ENCODE data around the gene MANBA.

Gene MANBA

DNA sequence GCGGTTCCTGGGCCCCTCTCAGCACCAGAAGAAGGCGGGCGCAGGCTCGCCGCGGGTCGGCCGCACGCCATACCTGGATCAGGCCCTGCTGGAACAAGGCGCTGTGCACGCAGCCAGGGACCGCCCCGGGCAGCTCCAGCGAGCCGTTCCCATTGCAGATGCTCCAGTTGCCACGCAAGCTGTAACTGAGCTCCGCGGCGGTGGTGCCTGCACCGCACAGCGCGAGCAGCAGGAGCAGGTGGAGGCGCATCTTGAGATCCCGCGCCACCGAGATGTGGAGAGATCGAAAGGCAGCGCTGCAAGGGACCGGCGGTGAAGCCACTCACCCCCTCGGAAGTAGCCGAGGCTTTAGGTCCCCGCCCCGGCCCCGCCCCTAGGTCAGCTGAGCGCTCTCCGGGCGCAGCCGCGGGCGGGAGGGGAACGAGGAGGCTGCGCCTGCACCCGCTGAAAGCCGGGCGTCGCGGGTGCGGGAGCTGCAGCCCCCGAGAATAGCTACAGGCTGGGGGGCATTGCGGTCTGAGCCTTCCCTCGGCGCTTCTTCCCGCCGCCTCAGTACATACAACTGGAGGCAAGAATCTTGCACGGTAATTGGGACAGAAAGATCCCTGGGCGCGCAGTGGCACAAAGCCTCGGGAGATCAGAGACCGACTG is at the start of gene MANBA:
TSS of gene MANBA (minus strand) at position 324 of the 651 bp plus-strand sequence. CDS start at position 250, 74 bp downstream.
- peak; percentile 63 for DNase-seq

DNA sequence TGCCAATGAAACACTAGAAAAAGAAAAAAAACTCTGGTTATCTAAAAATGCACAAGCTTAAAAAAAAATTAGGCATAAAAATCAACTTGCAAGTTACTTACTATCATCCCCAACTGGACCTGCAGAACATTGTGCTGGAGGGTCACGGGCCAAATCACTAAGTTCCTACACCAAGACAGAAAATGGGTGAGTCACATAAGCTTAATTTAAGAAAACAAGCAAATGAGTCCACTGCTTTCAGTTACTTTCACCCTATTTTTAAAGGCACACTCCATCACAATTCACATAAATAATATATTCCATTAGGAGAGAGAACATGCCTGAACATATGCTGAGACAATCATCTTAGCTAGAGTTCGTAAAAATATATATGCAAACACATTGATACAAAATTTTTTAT is 48.9 kb upstream of the MANBA start:
- no peak for DNase-seq

DNA sequence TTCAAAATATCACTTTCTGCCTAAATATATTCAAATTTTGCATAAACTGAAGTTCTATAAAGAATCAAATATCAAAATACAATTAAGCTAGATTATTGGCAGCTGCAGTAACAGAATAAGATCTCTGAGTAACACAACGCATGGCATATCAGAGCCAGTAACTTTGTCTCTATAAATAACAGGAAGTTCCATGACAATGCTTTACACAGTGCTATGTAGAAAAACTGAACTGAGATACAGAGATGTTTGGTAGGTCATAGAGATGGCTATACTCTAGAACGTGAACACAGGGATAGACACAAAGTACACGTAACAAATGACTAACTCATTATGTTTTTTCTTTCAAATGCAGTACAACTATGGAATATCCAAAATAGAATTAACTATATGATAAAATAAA is 48.4 kb upstream of the MANBA start:
- DNase-seq, result no peak

DNA sequence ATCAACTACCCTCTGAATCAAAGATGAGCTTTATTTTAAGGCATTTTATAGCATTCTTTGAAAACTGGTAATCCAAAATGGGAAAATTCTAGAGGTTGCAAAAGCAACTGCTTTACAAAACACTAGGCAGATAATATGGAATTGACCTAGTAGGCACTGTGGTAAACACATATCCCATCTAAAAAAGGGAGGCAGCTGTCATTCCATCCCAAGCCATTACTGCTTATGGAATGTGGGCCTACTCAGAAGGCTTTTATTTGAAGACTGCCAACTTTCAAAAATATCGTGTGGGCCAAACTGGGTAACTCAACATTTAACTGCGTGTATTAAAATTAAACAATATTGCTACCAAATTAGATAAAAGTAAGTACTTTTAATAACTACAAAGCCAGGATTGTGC is 47.2 kb upstream of the MANBA start:
- DNase-seq, result no peak

DNA sequence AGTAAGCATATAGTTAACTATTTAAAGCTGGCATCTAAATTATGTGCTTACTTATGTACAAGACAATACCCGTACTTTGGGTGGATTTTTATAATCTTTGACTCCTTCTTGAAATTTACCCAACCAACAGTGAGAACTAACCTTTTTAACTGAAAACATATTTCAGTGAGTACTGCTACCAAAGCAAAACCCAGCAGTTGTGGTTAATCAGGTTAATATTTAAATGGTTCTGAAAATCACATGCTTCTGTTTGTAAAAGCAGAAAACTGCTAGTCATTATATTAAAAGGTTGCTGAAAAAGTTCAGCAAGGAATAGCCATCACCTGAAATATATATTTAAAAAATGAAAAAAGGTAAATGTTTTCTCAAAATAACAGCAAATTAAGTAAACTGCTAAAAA is 46.6 kb upstream of the MANBA start:
- no peak for DNase-seq

DNA sequence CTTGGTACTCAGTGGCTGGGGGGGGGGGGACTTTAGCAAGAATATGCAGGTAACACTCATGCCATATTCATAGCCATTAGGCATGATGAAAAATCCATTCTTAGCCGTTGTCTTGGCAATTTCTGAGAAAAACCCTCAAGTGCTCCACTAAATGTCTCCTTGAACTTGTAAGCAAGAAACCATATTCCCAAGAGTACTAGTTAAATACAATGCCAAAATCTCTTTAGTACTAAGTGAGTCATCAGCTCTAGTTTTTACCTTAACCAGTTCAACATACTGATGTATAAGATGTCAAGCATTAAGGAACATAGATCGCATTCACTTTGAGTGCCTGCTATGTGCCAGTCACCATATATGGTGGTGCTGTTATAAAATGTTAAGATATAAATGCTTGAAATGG is 39.0 kb upstream of the MANBA start:
- DNase-seq, result no peak

DNA sequence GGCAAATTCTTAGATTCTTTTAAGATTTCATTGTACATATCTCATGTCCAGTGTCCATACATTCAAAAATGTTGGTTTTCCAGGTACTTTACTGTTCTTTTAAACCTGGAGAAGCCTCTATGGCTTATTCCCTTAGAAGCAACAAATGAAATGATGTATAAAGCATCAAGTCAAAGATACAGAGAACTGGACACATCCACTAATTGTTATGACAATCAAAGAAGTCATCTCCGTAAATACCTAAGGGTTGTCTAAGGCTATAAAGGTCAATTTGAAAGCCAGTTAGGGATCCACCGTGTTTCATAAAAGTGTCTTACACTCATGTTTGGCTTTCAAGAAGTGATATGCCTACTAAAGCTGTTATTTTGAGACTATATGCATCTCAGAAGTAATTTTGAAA is 34.2 kb upstream of the MANBA start:
- DNase-seq, result no peak

DNA sequence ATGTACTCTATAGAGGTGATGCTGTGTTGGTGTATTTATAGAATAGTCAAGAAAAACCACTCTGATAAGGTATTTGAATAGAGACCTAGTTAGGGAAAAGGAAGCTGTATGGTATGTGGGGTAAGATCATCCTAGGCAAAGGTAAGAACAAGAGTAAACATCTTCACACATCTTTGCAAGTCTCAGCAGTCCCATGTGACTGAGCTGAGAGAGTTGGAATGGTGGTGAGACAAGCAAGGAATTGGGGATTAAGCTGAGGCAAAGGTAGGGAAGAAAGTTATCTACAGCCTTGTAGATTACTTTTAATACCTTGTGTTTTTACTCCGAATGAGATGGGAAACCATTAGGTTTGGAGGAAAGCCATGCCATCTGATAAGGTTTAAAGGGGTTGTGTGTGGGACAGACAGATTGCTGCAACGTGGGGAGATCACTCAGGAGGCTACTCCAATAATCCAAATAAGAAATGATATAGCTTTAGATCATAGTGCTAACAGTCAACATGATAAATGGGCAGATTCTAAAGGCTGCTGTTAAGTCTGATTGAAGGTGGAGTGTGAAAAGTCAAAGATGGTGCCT is 31.7 kb upstream of the MANBA start:
- no peak for DNase-seq

DNA sequence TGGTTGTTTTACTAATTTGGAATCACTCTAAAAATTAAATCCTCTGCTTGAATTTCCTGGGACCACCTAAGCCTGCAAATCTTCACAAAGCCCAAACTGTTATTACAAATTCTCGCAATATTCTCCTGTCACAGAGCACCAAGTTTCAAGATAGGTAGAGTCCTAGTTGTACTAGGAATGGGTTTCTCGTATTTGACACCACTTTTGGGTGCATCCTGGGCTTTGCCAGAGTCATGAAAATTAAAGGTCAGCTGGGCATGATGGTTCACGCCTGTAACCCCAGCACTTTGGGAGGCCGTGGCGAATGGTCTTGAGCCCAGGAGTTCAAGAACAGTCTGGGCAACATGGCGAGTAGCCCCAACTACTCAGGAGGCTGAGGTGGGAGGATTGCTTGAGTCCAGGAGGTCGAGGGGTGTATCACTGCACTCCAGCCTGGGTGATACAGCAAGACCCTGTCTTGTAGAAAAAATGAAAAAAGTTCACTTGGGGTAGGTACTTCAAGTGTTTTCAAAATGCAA is 30.6 kb upstream of the MANBA start:
- no peak for DNase-seq

DNA sequence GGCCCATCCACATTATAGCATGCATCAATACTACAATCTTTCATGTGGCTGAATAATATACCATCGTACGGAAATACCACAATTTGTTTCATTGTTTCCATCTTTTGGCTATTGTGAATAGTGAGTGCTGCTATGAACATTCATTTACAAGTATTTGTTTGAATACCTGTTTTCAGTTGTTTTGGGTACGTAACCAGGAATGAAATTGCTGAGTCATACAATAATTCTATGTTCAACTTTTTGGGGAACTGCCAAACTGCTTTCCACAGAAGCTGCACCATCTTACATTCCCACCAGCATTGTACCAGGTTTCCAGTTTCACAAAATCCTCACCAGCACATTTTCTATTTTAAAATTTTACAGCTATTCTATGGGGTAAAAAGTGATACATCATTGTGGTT is 28.5 kb upstream of the MANBA start:
- no peak for DNase-seq

DNA sequence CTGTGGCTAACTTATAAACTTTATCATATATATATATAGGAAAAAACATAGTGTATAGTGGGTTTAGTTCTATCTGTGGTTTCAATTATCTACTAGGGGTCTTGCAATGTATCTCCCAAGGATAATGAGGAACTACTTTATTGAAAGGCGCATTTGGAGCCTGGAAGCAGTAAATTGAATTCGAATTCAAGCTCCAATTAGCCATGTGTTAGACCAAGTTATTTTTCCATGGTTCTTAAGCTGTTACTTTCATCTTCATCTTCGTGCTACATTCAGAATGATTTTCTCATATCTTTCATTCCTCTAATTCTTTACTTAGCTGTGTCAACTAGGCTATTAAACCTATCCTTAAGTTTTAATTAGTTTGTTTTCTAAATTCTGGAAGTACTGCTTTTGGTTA is 27.2 kb upstream of the MANBA start:
- DNase-seq, result no peak

DNA sequence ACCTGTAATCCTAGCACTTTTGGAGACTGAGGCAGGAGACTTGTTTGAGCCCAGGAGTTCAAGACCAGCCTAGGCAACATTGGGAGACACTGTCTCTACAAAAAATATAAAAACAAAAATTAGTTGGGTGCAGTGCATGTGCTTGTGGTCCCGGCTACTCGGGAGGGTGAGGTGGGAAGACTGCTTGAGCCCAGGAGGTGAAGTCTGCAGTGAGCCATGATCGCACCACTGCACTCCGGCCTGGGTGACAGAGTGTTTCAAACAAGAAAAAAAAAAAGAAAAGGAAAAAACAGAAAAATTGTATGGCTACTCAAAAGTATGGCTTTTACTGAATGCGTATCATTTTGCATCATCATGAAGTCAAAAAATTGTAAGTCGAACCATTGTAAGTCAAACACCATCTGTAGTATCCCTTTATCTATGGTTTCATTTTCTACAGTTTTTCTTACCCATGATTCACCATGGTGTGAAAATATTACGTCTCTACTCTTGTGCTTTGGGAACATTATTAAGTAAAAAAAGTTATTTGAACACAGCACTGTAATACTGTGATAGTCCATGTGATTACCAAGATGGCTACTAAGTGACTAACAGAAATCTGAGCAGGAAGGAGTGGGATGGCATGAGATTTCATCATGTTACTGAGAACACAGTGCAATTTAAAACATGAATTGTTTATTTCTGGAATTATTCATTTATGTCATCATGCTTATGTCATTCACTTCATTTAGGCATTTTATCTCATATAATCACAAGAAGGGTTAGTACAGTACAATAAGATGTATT is 26.5 kb upstream of the MANBA start:
- no peak for DNase-seq

DNA sequence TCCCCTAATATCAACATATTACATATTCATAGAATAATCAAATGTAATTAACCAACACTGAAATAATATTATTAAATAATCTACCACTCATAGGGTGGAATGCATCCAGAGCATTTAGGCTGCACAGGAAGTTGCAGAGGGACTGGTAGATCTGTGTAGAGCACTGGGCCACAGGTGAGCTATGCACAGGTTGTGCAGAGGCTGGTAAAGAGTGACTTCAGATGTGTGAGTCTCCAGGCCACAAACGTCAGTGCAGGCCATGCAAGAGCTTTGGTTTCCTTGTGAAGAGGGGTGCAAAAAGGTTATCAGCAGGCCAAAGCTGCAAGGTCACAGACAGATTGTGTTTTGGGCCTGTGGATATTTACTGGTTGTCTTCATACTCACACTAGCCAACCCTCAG is 25.5 kb upstream of the MANBA start:
- DNase-seq, result no peak

DNA sequence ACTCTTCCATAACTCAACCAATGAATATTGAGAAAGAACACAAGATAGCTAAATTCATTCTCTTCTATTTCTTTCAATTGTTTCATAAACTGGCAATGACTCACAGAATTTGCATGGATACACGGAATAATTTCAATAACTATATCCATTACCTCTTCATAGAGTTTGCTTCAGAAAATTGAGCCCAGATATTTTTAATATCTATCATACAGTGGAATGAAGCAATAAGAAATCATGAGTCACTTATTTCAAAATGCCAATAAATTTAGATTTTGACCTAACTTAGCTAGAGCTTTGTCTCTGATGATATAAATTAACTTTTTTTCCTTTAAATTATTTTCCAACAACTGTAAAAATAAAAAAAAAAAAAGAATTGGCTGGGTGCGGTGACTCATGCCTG is 22.2 kb upstream of the MANBA start:
- no peak for DNase-seq

DNA sequence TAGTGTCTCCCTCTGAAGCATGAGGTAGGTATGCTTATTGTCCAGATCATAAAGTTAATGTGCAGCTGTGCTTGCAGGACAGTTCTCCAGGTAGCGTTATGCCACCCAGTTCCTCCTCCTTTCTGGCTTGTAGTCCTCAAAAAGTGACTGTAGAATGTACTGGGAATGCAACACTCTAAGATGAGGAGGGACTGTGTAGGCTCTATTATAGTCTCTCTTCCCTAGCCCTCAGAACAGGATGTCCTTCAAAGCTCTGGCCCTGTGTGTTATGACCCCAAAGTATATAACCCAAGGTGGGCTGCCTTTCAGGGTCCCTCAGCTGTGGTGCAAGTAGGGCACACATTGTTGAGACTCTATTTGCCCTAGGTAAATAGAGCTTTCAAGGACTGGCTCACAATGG is 20.8 kb upstream of the MANBA start:
- DNase-seq, result no peak

DNA sequence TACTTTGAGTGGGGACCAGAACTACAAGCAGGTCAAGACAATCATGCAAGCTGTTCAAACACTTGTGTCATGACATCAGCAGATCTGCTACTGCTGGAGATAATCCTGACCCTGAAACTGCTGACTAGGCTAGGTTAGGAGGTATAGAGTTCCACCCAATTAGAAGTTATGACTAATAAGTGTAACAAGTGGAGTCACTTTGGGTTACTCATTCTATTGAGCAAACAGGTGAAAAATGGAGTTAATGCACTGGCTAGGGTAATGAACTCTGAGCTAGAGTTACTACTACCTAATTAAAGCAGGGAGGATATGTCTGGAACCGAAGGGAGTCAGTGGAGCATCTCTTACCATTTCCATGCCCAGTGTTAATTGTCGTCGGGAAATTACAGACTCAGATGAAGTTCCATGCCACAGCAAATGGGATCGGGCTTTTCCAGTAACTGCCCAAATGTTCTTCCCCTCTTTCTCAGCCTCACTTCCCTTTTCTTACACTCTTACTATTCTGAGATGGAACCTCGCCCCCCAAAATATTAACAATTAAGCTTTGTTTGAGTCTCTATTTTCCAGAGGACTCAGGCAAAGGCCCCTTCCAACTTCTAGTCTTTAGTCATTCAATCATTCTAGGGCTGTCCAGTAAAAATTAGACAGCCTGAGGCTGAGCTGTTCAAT is 19.8 kb upstream of the MANBA start:
- DNase-seq, result no peak

DNA sequence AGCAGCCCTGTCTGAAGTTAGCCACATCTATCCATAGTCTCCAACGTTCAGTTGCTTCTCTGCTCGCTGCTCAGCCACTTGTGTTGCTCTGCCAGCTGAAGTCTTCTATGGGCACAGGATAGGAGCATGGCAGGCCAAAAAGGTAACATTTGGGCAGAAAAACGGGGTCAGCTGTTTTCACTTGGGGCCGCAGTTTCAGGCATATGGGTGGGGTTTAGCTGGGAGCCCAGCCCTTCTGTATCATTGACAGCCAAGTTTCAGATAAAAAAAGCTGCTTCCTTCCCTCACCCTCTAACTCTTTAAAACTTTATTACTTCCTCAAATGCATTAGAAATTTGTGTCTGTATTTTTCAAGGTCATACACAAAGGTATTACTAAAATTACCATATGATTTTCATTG is 18.4 kb upstream of the MANBA start:
- DNase-seq, result no peak

DNA sequence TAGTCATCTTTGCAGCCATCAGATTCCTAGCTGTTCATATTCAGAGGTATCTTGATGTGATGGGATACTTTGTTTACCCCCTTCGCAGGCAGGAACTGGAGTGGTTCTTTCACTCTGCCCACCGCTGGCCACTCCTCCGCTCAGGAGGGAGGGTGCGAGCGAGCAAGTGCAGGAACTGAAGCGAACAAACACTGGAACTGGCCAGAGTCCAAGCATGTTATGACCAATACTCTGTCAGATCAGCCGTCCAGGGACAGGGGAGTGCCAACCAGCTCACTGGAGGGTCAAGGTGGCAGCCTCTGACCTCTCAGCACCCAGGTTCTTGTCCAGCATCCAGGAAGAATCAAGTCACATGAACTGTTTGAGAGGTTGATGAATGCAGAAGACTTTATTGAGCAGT is 18.0 kb upstream of the MANBA start:
- peak; percentile 15 for DNase-seq

DNA sequence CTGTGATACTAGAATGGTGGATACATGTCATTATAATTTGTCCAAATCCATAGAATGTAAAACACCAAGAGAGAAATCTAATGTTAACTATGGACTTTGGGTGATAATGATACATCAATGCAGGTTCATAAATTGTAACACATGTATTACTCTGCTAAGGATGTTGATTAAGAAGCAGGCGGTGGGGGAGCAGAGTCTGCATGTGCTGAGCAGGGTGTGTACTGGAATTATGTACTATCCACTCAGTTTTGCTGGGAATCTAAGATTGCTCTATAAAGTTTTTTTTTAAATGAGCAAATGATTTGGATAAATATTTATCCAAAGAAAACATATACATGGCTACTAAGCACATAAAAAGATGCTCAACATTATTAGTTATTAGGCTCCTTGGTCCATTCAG is 15.0 kb upstream of the MANBA start:
- DNase-seq, result no peak

DNA sequence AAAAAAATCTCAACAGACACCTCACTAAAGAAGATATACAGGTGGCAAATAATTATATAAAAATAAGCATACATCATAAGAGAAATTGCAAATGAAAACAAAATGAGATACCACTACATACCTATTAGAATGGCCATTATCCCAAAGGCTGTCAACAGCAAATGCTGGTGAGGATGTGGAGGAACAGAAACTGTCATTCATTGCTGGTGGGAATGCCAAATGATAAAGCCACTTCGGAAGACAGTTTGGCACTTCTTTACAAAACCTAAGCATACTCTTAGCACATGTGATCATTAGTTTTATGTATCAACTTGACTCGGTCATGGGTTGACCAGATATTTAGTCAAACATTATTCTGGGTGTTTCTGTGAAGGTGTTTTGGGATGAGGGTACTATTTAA is 13.5 kb upstream of the MANBA start:
- no peak for DNase-seq

DNA sequence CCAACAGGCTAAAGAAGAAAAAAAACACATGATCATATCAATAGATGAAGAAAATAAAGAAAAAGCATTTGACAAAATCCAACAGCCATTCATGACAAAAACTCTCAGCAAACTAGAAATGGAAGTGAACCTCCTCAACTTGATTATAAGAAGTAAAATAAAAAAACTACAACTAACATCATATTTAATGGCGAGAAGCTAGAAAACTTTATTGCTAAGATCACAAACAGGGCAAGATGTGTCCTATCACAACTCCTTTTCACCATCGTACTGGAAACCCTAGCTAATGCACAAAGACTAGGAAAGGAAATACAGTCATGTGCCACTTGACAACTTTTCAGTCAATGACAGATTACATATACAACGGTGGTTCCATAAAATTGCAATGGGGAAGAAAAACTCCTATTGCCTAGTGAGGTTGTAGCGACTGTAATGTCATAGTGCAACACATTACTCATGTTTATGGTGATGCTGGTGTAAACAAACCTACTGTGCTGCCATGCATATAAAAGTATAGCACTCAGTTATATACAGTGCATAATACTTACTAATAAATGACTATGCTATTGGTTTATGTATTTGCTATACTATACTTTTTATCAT is 12.1 kb upstream of the MANBA start:
- DNase-seq, result no peak

DNA sequence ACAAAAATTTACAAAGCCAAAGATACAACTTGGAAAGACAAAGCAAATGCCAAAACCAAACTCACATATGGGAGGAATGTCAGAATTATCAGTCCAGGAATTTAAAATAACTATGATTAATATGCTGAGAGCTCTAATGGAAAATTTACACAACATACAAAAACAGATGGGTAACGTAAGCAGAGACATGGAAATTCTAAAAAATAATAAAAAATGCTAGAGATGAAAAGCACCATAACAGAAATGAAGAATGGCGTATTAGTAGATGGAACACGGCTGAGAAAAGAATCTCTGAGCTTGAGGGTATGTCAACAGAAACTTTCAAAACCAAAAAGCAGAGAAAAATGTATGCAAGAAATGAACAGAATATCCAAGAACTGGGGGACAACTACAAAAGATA is 4.1 kb upstream of the MANBA start:
- DNase-seq, result no peak

DNA sequence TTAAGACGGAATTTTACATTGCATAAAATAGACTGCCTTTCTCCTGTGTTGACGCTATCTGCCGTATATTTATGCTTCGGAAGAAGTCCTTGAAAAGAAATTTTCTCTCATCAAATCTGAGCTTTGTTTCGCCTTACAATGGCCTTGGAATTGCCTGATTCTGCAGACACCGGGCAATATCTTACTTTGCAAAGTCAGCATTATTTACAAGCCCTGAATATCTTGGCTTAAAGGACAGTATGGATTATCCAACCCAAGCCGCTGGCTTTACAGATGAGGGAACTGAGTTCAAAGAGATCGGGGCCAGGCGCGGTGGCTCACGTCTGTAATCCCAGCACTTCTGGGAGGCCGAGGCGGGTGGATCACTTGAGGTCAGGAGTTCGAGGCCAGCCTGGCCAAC is 1.1 kb upstream of the MANBA start:
- peak; percentile 14 for DNase-seq
